HG03159 (cell line): Measurements from ENCODE around the gene C1orf174.

Source experiments
- ATAC-seq: cut with Tn5 transposase; IDR thresholded peaks from one replicate; pipeline ENCODE4 v1.9.1; 2021; ENCODE audit warnings: mild to moderate bottlenecking, moderate library complexity; ENCODE audit not compliant: unreplicated experiment

The C1orf174 gene

GRCh38 chr1:3910857-3911845, 11.1 kb upstream of the C1orf174 start:
- ATAC-seq, result no peak

- no peak for ATAC-seq
Observed at GRCh38 chr1:3910049-3910731, 10.1 kb upstream of the C1orf174 start.

GRCh38 chr1:3909615-3910014, 9.5 kb upstream of the C1orf174 start:
- ATAC-seq, result no peak

DNA sequence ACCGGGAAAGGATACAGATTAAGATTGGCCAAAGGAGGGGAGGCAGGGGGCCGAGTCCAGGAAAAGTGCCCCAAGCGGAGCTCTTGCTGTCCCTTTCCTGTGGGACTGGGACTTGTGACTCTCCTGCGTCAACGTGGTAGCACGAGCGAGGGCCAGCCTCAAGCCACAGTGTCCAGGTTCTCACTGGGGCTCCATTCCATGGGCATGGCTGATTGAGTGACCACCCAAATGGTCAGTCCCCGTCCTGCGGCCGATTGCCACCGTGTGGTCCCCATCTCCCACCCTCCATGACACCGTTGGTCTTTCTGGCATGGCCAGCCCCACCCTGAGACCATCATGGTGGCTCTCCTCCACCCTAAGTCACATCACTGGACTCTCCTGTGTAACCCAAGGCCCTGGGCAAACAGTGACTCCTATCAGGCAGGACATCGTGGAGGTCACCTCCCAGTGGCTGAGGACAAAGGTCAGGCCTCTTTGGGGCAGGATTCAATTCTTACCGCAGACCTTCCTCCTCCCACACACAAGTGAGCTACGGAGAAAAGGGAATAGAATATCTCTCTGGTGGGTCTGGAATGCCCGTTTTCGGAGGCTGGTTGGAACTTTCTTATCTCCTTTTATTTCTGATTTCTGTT, 8.9 kb upstream of the C1orf174 start:
- no peak for ATAC-seq

GRCh38 chr1:3907621-3908165, 7.6 kb upstream of the C1orf174 start:
- ATAC-seq, result no peak

- no peak for ATAC-seq
Observed at GRCh38 chr1:3907031-3907534, 7.0 kb upstream of the C1orf174 start.

DNA sequence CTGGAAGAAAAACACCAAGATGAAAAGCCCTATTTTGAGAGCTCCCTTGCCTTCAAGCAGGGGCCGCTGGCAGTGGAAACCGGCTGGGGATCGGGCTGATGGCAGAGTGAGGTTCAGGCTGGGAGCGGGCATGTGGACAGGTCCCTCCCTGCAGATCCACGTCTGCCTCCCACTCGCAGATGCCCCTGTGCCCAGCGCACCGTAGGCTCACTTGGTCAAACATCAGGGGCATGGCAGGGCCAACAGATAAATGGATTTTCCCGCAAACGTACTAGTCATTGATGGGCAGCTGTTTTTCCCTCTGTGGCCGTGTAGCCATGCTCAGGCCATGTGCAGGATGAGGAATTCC, 6.6 kb upstream of the C1orf174 start:
- no peak for ATAC-seq

DNA sequence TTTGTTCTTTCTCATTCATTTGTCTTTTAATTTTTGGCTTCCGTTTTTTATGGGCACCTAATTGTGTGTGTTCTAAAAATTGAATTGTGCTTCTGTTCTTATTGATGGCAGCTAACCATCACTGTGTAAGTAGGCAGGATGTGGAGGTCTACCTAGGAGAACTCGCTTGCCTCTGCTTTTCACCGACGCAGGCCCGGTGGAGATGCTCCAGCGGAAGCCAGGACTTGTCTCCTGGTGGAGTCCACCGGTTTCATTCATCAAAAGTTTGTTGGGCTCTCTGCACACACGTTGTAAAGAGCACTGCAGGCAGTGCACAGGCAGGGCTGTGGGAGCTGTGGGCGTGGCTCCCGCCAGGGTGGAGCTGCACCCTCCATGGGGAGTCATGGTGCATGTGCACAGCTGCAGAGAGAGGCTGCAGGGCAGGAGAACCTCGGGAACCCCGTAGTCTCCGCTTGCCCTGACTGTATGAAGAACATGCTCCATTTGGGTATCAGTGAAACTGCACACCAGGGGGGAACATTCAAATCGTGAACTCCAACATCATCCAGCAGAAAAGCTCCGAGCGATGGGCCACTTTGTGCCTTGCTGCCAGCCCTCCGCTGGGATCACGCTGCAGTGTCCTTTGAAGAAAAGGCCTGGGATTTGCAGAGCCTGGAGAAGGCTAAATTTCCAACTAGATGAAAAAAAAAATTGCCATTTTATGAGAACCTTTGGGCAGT, 6.0 kb upstream of the C1orf174 start:
- no peak for ATAC-seq

- no peak for ATAC-seq
Observed at GRCh38 chr1:3905266-3905952, 5.3 kb upstream of the C1orf174 start.

DNA sequence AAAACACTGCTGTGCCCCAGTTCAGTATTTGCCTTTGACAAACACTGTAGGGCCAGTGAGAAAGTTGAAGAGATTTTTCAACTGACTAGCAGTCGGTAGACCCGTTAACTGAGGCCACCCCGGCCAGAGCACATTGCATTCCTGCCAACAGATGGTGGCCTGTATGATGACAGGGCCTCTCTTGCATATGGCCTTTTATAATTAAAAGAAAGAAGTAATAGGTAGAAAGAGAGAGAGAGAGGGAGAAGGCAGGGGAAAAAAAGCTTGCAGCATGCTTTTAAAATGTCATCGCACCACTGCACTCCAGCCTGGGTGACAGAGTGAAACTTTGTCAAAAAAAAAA, 4.7 kb upstream of the C1orf174 start:
- no peak for ATAC-seq

DNA sequence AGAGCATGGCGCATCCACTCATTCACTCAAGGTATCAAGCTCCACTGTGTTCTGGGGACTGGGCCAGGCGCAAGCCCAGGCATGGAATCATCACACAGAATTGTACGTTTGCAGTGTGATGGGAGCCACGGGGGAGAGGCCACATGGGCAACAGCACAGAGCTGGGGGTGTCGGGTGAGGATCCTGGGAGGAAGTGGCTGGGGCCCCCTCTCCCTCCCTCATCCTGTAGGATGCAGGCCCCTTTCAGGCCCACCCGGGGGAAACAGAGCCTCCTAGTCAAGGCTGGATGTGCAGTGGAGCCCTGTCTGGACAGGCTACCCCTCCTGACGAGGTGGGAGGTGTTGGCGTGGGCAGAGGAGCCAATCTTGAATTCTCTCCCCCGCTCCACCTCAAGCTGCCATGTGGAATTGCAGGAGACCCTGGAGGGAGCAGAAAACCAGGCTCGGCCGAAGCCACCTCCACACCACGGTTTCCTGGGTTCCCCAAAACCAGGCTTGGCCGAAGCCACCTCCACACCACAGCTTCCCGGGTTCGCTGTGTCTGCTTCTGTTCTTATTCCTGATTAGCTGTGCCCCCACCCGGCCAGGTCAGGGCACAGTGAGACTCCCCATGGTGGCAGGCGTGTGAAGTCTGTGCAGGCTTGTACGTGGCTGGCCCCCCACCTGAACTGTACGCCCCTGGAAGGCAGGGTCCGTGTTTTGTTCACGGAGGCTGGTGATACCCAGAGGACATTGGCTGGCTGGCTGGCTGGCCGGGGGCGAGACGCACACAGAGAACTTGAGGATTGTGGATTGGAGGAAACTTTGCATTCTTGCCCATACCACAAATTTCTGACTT, 4.2 kb upstream of the C1orf174 start:
- ATAC-seq, result no peak

DNA sequence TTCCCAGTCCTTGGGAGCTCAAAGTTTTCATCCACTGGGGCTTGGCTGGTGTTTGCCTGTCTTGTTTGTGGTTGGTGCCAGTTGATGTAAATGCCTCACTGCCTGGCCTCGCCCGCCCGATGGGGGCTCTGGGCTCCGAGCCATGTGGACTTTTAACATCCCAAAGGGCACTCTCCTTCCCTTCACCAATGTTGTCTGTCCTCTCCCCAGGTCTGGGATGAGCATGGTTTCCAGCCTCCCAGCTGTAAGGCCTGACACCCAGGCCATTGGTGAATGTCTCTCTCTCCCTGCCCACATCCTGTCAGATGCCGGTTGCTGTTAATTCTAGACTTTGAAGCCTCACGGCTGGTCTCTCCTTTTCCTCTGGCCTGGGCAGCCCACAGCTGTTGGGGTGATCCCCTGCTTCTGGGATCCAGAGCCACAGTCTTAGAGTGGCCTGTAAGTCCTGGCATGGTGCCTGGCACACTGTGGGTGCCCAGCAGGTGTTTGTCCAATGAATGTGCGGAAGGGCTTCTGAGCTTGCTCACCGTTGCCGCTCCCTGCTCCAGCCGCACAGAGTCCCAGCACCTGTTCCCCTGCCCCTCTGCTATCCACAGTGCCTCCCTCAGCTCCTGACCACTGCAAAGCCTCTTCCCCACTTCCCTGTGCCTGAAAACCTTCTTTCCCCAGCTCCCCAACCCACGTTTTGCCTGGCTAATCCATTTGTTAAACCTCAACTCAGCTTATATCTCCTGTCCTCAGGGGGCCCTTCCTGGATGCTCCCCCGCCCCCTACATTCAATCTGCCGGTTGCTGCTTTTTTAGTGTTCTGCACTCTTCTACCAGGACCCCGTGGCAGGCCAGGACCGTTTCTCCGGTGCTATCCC, 3.3 kb upstream of the C1orf174 start:
- no peak for ATAC-seq

- ATAC-seq, result no peak
Observed at GRCh38 chr1:3902571-3903091, 2.6 kb upstream of the C1orf174 start.

- no peak for ATAC-seq
Observed at GRCh38 chr1:3902111-3902511, 2.0 kb upstream of the C1orf174 start.

- ATAC-seq, result peak; percentile 56
Observed at GRCh38 chr1:3900969-3901529, 977 bp upstream of the C1orf174 start.

GRCh38 chr1:3899754-3900149, 320 bp downstream of the C1orf174 start:
- peak; percentile 2 for ATAC-seq

- ATAC-seq, result no peak
Observed at GRCh38 chr1:3898994-3899753, 898 bp downstream of the C1orf174 start.
